Left ventricle myocardium inferior (tissue), 1 donor: ENCODE results near the gene WFIKKN2. TPM values are rescaled to one million over a fixed set of nuclear protein-coding genes. Genes with fewer than 3 reads are reported as not detected.
A peak's percentile ranks its signal among the peaks of the same experiment; 100 is the strongest.

Source experiments
- DNase-seq: peaks from one replicate; pipeline ENCODE4 v3.0.0-alpha.2; 2020
- H3K27ac ChIP-seq: fragments of 200-600 bp; replicated peaks from 2 replicates; pipeline ENCODE4 v1.8.0; 2021
- H3K27me3 ChIP-seq: fragments of 200-600 bp; 2 replicates; pipeline ENCODE4 v1.8.0; 2021; ENCODE audit warnings: low read depth
- H3K36me3 ChIP-seq: fragments of 200-600 bp; 2 replicates; pipeline ENCODE4 v1.8.0; 2021
- H3K4me1 ChIP-seq: fragments of 200-600 bp; 2 replicates; pipeline ENCODE4 v1.8.0; 2021
- H3K4me3 ChIP-seq: fragments of 200-600 bp; 2 replicates; pipeline ENCODE4 v1.8.0; 2021; ENCODE audit warnings: mild to moderate bottlenecking, moderate library complexity
- H3K9me3 ChIP-seq: fragments of 200-600 bp; replicated peaks from 2 replicates; pipeline ENCODE4 v1.8.0; 2021
- intact Hi-C: fragments of 100-400 bp; cut with micrococcal nuclease; formaldehyde crosslinking; loops from one replicate; pipeline ENCODE4 v1.11.0; 2022
- total RNA-seq: library from RNA; stranded (reverse); fragmentation: NEBNext Ultra II Directional; extraction: Animal tissue kit (Norgen Biotek cat#: 25700); gene quantifications from one replicate; pipeline ENCODE4 v1.2.1, GENCODE V29; 2021
- TF ChIP-seq, protein P1 (sequence below): fragments of 200-600 bp; IDR thresholded peaks from 2 replicates; pipeline ENCODE4 v1.8.0; 2021; ENCODE audit warnings: antibody characterized with exemption, mild to moderate bottlenecking, borderline replicate concordance
- donor health status: DM: no; HTN: yes; CAD: no; lungs with severe emphysema.

The WFIKKN2 gene
- total RNA-seq, 1 donor from 2014 or later = 0.25 TPM

DNA sequence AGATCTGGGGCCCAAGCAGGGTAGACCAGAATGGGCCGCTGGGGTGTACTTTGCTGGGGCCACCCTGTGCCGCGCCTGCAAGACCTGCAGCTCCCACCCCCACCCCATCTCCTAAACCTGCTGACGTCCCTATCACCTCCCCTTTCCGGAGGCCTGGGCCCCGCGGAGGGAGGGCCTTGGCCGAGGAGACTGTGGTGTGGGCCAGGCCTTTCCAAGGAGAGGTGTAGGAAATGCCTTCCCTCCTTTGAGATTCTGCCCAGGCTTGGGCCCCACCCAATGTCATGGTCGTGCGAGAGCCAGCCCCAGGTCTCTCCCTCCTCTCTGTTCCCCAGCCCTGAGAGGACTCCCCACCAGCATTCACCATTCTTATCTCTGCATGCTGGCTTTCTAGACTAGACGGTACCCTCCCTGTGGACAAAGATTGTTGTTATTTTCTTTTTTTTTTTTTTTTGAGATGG lies 3.9 kb upstream of the WFIKKN2 start:
- Histone ChIP-seq H3K9me3 (no peaks in the 10 kb centered on the region), H3K27ac (no peak overlapping the region), H3K27me3 (peaks cover 24% of the 10 kb centered on the region), H3K4me3 (no peak overlapping the region), H3K4me1 (peaks cover 18% of the 10 kb centered on the region), H3K36me3 (no peaks in the 10 kb centered on the region)
- TF ChIP-seq, protein P1, sequence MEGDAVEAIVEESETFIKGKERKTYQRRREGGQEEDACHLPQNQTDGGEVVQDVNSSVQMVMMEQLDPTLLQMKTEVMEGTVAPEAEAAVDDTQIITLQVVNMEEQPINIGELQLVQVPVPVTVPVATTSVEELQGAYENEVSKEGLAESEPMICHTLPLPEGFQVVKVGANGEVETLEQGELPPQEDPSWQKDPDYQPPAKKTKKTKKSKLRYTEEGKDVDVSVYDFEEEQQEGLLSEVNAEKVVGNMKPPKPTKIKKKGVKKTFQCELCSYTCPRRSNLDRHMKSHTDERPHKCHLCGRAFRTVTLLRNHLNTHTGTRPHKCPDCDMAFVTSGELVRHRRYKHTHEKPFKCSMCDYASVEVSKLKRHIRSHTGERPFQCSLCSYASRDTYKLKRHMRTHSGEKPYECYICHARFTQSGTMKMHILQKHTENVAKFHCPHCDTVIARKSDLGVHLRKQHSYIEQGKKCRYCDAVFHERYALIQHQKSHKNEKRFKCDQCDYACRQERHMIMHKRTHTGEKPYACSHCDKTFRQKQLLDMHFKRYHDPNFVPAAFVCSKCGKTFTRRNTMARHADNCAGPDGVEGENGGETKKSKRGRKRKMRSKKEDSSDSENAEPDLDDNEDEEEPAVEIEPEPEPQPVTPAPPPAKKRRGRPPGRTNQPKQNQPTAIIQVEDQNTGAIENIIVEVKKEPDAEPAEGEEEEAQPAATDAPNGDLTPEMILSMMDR = no peak
- intact Hi-C loops = no loop called here
- no peak for DNase-seq

- DNase-seq = no peak
- TF ChIP-seq, protein P1 = no peak
- Histone ChIP-seq H3K4me3 (no peak overlapping the region), H3K27me3 (peaks cover 24% of the 10 kb centered on the region), H3K9me3 (no peaks in the 10 kb centered on the region), H3K36me3 (no peaks in the 10 kb centered on the region), H3K4me1 (peaks cover 21% of the 10 kb centered on the region), H3K27ac (no peak overlapping the region)
- intact Hi-C loops = no loop called here
Measured at GRCh38 chr17:50832267-50832863, 3.0 kb upstream of the WFIKKN2 start.

GRCh38 chr17:50832864-50833381 lies 2.5 kb upstream of the WFIKKN2 start:
- no peaks in the 10 kb centered on the region for H3K9me3 ChIP-seq
- intact Hi-C loops = no loop called here
- H3K4me1 ChIP-seq = peaks cover 23% of the 10 kb centered on the region
- H3K27me3 ChIP-seq = peaks cover 24% of the 10 kb centered on the region
- H3K27ac ChIP-seq = no peak overlapping the region
- no peak overlapping the region for H3K4me3 ChIP-seq
- DNase-seq = no peak
- TF ChIP-seq, protein P1 = no peak
- H3K36me3 ChIP-seq = no peaks in the 10 kb centered on the region

GRCh38 chr17:50833510-50834428 lies 1.6 kb upstream of the WFIKKN2 start:
- Histone ChIP-seq H3K4me1 (peaks cover 23% of the 10 kb centered on the region), H3K4me3 (no peak overlapping the region), H3K27ac (no peak overlapping the region), H3K36me3 (no peaks in the 10 kb centered on the region), H3K9me3 (no peaks in the 10 kb centered on the region), H3K27me3 (peaks cover 24% of the 10 kb centered on the region)
- intact Hi-C loops = no loop called here
- TF ChIP-seq, protein P1 = no peak
- DNase-seq = no peak

DNA sequence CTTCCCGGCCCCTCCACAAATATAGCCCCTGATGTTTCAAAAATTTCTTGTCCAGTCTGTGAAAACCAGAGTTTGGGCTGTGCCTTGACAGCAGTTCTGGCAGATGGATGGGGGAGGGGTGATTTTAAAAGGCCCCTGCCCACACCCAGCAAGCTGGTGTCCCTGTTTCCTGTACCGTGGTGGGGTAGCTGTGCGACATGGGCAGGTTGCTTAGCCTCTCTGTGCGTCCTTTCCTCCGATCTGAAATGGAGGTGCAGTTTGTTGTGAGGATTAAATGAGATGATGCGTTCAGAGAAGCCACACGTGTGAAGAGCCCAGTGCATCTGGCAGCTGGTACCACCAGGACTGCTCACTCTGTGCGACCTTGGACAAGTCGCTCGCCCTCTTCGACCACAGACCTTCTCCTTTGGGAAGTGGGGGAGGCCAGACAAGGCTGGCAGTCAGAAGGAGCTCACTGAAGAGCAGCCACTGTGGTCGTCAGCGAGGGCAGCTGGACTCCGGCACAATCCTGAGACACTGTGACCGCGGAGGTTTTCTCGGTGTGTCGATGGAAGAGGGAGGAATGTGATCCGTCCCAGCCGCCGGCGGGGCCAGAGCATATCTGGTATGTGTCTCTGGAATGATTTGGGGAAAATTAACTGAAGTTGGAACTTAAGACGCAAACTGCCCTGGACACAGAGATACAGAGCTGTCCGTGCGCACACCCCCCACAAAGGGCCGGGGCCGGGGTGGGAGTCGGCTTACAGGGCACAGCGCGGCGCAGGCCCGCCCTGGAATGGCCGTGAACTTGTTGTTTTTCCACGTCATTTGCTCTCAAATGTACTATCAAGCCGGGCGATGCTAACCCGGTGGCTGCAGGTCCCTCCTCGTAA lies 721 bp upstream of the WFIKKN2 start:
- Histone ChIP-seq H3K27me3 (peaks cover 24% of the 10 kb centered on the region), H3K4me1 (peaks cover 23% of the 10 kb centered on the region), H3K9me3 (no peaks in the 10 kb centered on the region), H3K27ac (no peak overlapping the region), H3K4me3 (peak overlapping the region; percentile 55), H3K36me3 (no peaks in the 10 kb centered on the region)
- intact Hi-C loops = no loop called here
- DNase-seq = no peak
- TF ChIP-seq, protein P1 = no peak
